H9 (cell line): Measurements from ENCODE around the gene RASAL1. TPM values are rescaled to one million over a fixed set of nuclear protein-coding genes. Genes with fewer than 3 reads are reported as not detected.

Experiments used
- DNase-seq: peaks from one replicate; pipeline ENCODE4 v3.0.0-alpha.2; 2017
- H2AFZ ChIP-seq: one replicate; pipeline ENCODE4 v1.6.1; 2013; ENCODE audit warnings: mild to moderate bottlenecking, low read length, control low read depth, moderate library complexity
- H2AK5ac ChIP-seq: 2 replicates; pipeline ENCODE4 v1.6.1; 2013; ENCODE audit warnings: low read length, control low read depth, mixed read lengths; ENCODE audit not compliant: insufficient read length
- H2BK120ac ChIP-seq: one replicate; pipeline ENCODE4 v1.6.1; 2013; ENCODE audit warnings: low read depth, mild to moderate bottlenecking, low read length, control low read depth, inconsistent platforms; ENCODE audit not compliant: poor library complexity, severe bottlenecking
- H2BK12ac ChIP-seq: 2 replicates; pipeline ENCODE4 v1.6.1; 2013; ENCODE audit warnings: low read length, control low read depth, mixed read lengths, low read depth; ENCODE audit not compliant: insufficient read length
- H2BK15ac ChIP-seq: 2 replicates; pipeline ENCODE4 v1.6.1; 2013; ENCODE audit warnings: low read depth, low read length, control low read depth
- H2BK20ac ChIP-seq: one replicate; pipeline ENCODE4 v1.6.1; 2013; ENCODE audit warnings: low read depth, mild to moderate bottlenecking, low read length, control low read depth, inconsistent platforms; ENCODE audit not compliant: poor library complexity, severe bottlenecking
- H2BK5ac ChIP-seq: 2 replicates; pipeline ENCODE4 v1.6.1; 2013; ENCODE audit warnings: low read length, control low read depth, mixed read lengths; ENCODE audit not compliant: insufficient read length
- H3K14ac ChIP-seq: 2 replicates; pipeline ENCODE4 v1.6.1; 2013; ENCODE audit warnings: low read length, control low read depth; ENCODE audit not compliant: insufficient read depth
- H3K18ac ChIP-seq: 2 replicates; pipeline ENCODE4 v1.6.1; 2013; ENCODE audit warnings: low read depth, mild to moderate bottlenecking, mixed read lengths, low read length, control low read depth; ENCODE audit not compliant: insufficient read length
- H3K23ac ChIP-seq: 2 replicates; pipeline ENCODE4 v1.6.1; 2013; ENCODE audit warnings: low read length, control low read depth, mixed read lengths, low read depth; ENCODE audit not compliant: insufficient read length
- H3K23me2 ChIP-seq: 2 replicates; pipeline ENCODE4 v1.6.1; 2013; ENCODE audit warnings: low read depth, mild to moderate bottlenecking, mixed read lengths, low read length, control low read depth; ENCODE audit not compliant: insufficient read length, poor library complexity, severe bottlenecking
- H3K27ac ChIP-seq: 2 replicates; pipeline ENCODE4 v1.5.1; 2013; ENCODE audit warnings: low read length, control low read depth, mixed read lengths, low read depth; ENCODE audit not compliant: insufficient read length
- H3K27me3 ChIP-seq: 2 replicates; pipeline ENCODE4 v1.6.1; 2013; ENCODE audit warnings: low read length, control low read depth, inconsistent platforms; ENCODE audit not compliant: insufficient read depth
- H3K4ac ChIP-seq: 2 replicates; pipeline ENCODE4 v1.6.1; 2013; ENCODE audit warnings: low read depth, mild to moderate bottlenecking, control low read depth, inconsistent platforms, low read length, moderate library complexity
- H3K4me1 ChIP-seq: 2 replicates; pipeline ENCODE4 v1.6.1; 2013; ENCODE audit warnings: low read length, control low read depth, inconsistent platforms; ENCODE audit not compliant: insufficient read depth
- H3K4me2 ChIP-seq: 2 replicates; pipeline ENCODE4 v1.6.1; 2013; ENCODE audit warnings: low read length, control low read depth, mixed read lengths; ENCODE audit not compliant: insufficient read length, insufficient read depth
- H3K56ac ChIP-seq: 2 replicates; pipeline ENCODE4 v1.6.1; 2013; ENCODE audit warnings: low read depth, mild to moderate bottlenecking, mixed read lengths, low read length, control low read depth; ENCODE audit not compliant: insufficient read length
- H3K79me1 ChIP-seq: 2 replicates; pipeline ENCODE4 v1.6.1; 2013; ENCODE audit warnings: low read depth, mild to moderate bottlenecking, moderate library complexity, low read length, control low read depth, inconsistent platforms; ENCODE audit not compliant: insufficient read depth, poor library complexity, severe bottlenecking
- H3K79me2 ChIP-seq: 2 replicates; pipeline ENCODE4 v1.6.1; 2013; ENCODE audit warnings: low read length, control low read depth, inconsistent platforms; ENCODE audit not compliant: insufficient read depth
- H3K9ac ChIP-seq: 2 replicates; pipeline ENCODE4 v1.6.1; 2013; ENCODE audit warnings: low read length, control low read depth, mixed read lengths; ENCODE audit not compliant: insufficient read length; ENCODE audit errors: extremely low read depth
- H3K9me3 ChIP-seq: one replicate; pipeline ENCODE4 v1.6.1; 2013; ENCODE audit warnings: low read depth, low read length, inconsistent platforms; ENCODE audit not compliant: control insufficient read depth
- H3T11ph ChIP-seq: one replicate; pipeline ENCODE4 v1.6.1; 2013; ENCODE audit warnings: mild to moderate bottlenecking, low read length, control low read depth, inconsistent platforms
- H4K20me1 ChIP-seq: one replicate; pipeline ENCODE4 v1.6.1; 2013; ENCODE audit not compliant: control insufficient read depth, insufficient read length, insufficient read depth
- H4K5ac ChIP-seq: 2 replicates; pipeline ENCODE4 v1.6.1; 2013; ENCODE audit warnings: low read depth, mild to moderate bottlenecking, mixed read lengths, low read length, control low read depth; ENCODE audit not compliant: insufficient read length
- H4K8ac ChIP-seq: replicated peaks from 2 replicates; pipeline ENCODE4 v1.6.1; 2013; ENCODE audit warnings: low read length, control low read depth, mixed read lengths, low read depth; ENCODE audit not compliant: insufficient read length
- H4K91ac ChIP-seq: 2 replicates; pipeline ENCODE4 v1.6.1; 2013; ENCODE audit warnings: low read depth, mild to moderate bottlenecking, moderate library complexity, mixed read lengths, low read length, control low read depth; ENCODE audit not compliant: insufficient read length
- H3K27ac Mint-ChIP-seq, 3 experiments: 2 replicates in 2 of 3; 3 replicates in 1 of 3; pipeline ENCODE4 v1.8.0; 2020 to 2021; ENCODE audit warnings: mixed read lengths in 3 of 3, mild to moderate bottlenecking in 1 of 3, moderate library complexity in 1 of 3
- H3K27me3 Mint-ChIP-seq: 2 replicates; pipeline ENCODE4 v1.8.0; 2021; ENCODE audit warnings: low read depth, mild to moderate bottlenecking, moderate library complexity, mixed read lengths
- H3K36me3 Mint-ChIP-seq, 3 experiments: 2 replicates in 2 of 3; 3 replicates in 1 of 3; pipeline ENCODE4 v1.8.0; 2020 to 2021; ENCODE audit warnings: low read depth in 3 of 3, mixed read lengths in 3 of 3; ENCODE audit not compliant: insufficient read depth in 1 of 3
- H3K4me1 Mint-ChIP-seq, 2 experiments: 2 replicates each; pipeline ENCODE4 v1.8.0; 2020; ENCODE audit warnings: mixed read lengths in 2 of 2
- H3K4me3 Mint-ChIP-seq, 2 experiments: 2 replicates in 1 of 2; 3 replicates in 1 of 2; pipeline ENCODE4 v1.8.0; 2020 to 2021; ENCODE audit warnings: mild to moderate bottlenecking in 2 of 2, mixed read lengths in 2 of 2, moderate library complexity in 1 of 2
- H3K9me3 Mint-ChIP-seq, 2 experiments: 2 replicates in 1 of 2; 3 replicates in 1 of 2; pipeline ENCODE4 v1.8.0; 2020; ENCODE audit warnings: mild to moderate bottlenecking in 2 of 2, mixed read lengths in 2 of 2, moderate library complexity in 1 of 2
- WGBS: extraction: QIAGEN DNeasy Blood & Tissue Kit; methylation state at CpG from one replicate; pipeline ENCODE4 v1.1.7; 2013; ENCODE audit warnings: missing lambda C conversion rate, low lambda C conversion rate, mixed read lengths; ENCODE audit not compliant: insufficient read length; ENCODE audit errors: extremely low coverage; 5-methylcytosine and 5-hydroxymethylcytosine counted together
- total RNA-seq: library from RNA; stranded (reverse); gene quantifications from 2 replicates; pipeline ENCODE4 v1.2.1, GENCODE V29; 2021
- TF ChIP-seq, protein P1 (sequence below): fragments of 200-600 bp; sonication (generic); conservative IDR thresholded peaks from 3 replicates; pipeline ENCODE4 v1.8.0; 2021; ENCODE audit warnings: antibody characterized with exemption, mild to moderate bottlenecking

Gene RASAL1
- total RNA-seq, 1 experiment from 2014 or later: 2.3 TPM

DNA sequence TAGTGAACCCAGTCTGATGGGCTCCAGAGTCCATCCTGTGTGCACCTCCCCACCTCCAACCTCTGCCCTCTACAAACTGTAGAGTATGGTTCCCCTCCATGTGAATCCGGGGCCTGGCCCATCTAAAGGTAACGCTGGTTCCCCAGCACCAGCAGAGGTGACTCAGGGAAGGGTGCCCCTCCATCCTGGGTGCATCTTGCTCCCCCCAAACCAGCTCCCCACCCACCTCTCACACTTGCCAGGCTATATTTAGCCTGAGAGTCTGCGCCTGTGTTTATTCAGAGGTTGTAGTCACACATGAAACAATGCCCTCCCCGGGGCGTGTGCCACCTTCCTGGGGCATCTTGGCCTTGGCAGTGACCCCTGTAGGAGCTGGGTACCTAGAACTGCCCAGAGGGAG lies 26.2 kb downstream of the RASAL1 start:
- Histone ChIP-seq H3K4me2 (no peak overlapping the region), H2AK5ac (no peak overlapping the region), H3K4ac (no peak overlapping the region), H4K5ac (no peak overlapping the region), H4K91ac (no peak overlapping the region), H3K79me1 (no peaks in the 10 kb centered on the region), H3K23me2 (no peaks in the 10 kb centered on the region), H2BK120ac (no peak overlapping the region), H3K14ac (no peak overlapping the region), H2BK5ac (no peak overlapping the region), H3K27ac (no peak overlapping the region), H3T11ph (no peak overlapping the region), H3K4me1 (no peaks in the 10 kb centered on the region), H3K23ac (no peak overlapping the region), H3K79me2 (no peaks in the 10 kb centered on the region), H2BK15ac (no peak overlapping the region), H3K9me3 (no peaks in the 10 kb centered on the region), H2BK20ac (no peak overlapping the region), H3K18ac (no peak overlapping the region), H2AFZ (no peak overlapping the region), H4K8ac (no peak overlapping the region), H3K9ac (no peak overlapping the region), H3K27me3 (no peaks in the 10 kb centered on the region; the same call in 1 of the 2 replicates), H3K56ac (no peak overlapping the region), H2BK12ac (no peak overlapping the region), H4K20me1 (no peaks in the 10 kb centered on the region)
- Mint-ChIP-seq H3K9me3 (no peaks in the 10 kb centered on the region), H3K4me1 (peaks cover 2 to 11% of the 10 kb centered on the region in 2 experiments; a peak in 3 of 4 replicates), H3K27ac (no peak overlapping the region), H3K4me3 (no peak overlapping the region), H3K36me3 (no peaks in the 10 kb centered on the region), H3K27me3 (peaks cover 6% of the 10 kb centered on the region)
- no peak for DNase-seq
- TF ChIP-seq, protein P1, sequence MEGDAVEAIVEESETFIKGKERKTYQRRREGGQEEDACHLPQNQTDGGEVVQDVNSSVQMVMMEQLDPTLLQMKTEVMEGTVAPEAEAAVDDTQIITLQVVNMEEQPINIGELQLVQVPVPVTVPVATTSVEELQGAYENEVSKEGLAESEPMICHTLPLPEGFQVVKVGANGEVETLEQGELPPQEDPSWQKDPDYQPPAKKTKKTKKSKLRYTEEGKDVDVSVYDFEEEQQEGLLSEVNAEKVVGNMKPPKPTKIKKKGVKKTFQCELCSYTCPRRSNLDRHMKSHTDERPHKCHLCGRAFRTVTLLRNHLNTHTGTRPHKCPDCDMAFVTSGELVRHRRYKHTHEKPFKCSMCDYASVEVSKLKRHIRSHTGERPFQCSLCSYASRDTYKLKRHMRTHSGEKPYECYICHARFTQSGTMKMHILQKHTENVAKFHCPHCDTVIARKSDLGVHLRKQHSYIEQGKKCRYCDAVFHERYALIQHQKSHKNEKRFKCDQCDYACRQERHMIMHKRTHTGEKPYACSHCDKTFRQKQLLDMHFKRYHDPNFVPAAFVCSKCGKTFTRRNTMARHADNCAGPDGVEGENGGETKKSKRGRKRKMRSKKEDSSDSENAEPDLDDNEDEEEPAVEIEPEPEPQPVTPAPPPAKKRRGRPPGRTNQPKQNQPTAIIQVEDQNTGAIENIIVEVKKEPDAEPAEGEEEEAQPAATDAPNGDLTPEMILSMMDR: no peak
- no CpG with 5 or more reads among the region's 5 CpGs for WGBS
